Endothelial cell of umbilical vein (primary cell): ENCODE measurements around the gene GFOD1. TPM values are rescaled to one million over a fixed set of nuclear protein-coding genes. Genes with fewer than 3 reads are reported as not detected.

Source experiments
- BruUV-seq: library from RNA; stranded (reverse); fragments of 400-500 nt; replicated peaks from 2 replicates; lab custom pipeline; 2021; lab: Mats Ljungman, UMichigan
- CTCF ChIA-PET: fragments of 300-600, 350-600 bp; sonication (Branson Sonifier 250); formaldehyde crosslinking; loops from one replicate; lab custom pipeline; 2021; ENCODE audit warnings: antibody characterized with exemption, inconsistent platforms; lab: Charles Lee
- POLR2A ChIA-PET: fragments of 300-600, 350-600 bp; sonication (Branson Sonifier 250); formaldehyde crosslinking; loops from one replicate; lab custom pipeline; 2021; ENCODE audit warnings: antibody characterized with exemption, inconsistent platforms; lab: Charles Lee
- DNase-seq: peaks from one replicate; pipeline ENCODE4 v3.0.0-alpha.2; 2011; ENCODE audit warnings: low read depth, low spot score
- FAIRE-seq: peaks from 2 replicates; lab custom pipeline; 2011; peaks lifted over from hg19 to GRCh38; lab: Jason Lieb, UNC
- H2AFZ ChIP-seq: 2 replicates; pipeline ENCODE4 v1.6.0; 2012; ENCODE audit warnings: low read depth, low read length, control low read depth, inconsistent platforms
- H3K27ac ChIP-seq: 2 replicates; pipeline ENCODE4 v1.5.1; 2011; ENCODE audit warnings: low read depth, mild to moderate bottlenecking, control low read depth, low read length, moderate library complexity; ENCODE audit not compliant: insufficient read depth
- H3K27me3 ChIP-seq, 2 experiments: 2 replicates each; pipeline versions ENCODE4 v1.6.0 to v1.6.1; 2011; ENCODE audit warnings: low read length in 2 of 2, mixed read lengths in 1 of 2; ENCODE audit not compliant: control insufficient read depth in 2 of 2, insufficient read depth in 2 of 2
- H3K36me3 ChIP-seq, 2 experiments: 2 replicates in 1 of 2; 3 replicates in 1 of 2; pipeline ENCODE4 v1.5.1; 2011; ENCODE audit warnings: low read length in 2 of 2, mild to moderate bottlenecking in 1 of 2, moderate library complexity in 1 of 2; ENCODE audit not compliant: control insufficient read depth in 2 of 2, insufficient read depth in 2 of 2; ENCODE audit errors: extremely low read depth in 1 of 2
- H3K4me1 ChIP-seq: 3 replicates; pipeline ENCODE4 v1.5.1; 2011; ENCODE audit warnings: mild to moderate bottlenecking, low read length; ENCODE audit not compliant: control insufficient read depth, insufficient read depth; ENCODE audit errors: extremely low read depth
- H3K4me2 ChIP-seq: 2 replicates; pipeline ENCODE4 v1.6.1; 2011; ENCODE audit warnings: low read length, control low read depth, mixed read lengths; ENCODE audit not compliant: insufficient read depth
- H3K4me3 ChIP-seq, 3 experiments: fragments of 200-600 bp in 1 of 3; sonication (generic), shearing (Covaris generic) in 1 of 3; replicated peaks in 1 of 3; 2 replicates each; pipeline ENCODE4 v1.5.1; 2011 to 2016; ENCODE audit warnings: control low read depth in 3 of 3, low read length in 3 of 3, mild to moderate bottlenecking in 2 of 3, inconsistent platforms in 1 of 3, low read depth in 1 of 3, moderate library complexity in 1 of 3; ENCODE audit not compliant: insufficient read depth in 1 of 3
- H3K79me2 ChIP-seq: 2 replicates; pipeline ENCODE4 v1.6.0; 2012; ENCODE audit warnings: low read length, inconsistent platforms; ENCODE audit not compliant: control insufficient read depth, insufficient read depth
- H3K9ac ChIP-seq: replicated peaks from 2 replicates; pipeline ENCODE3; 2011; ENCODE audit warnings: low read length, control low read depth; ENCODE audit not compliant: insufficient read depth; ENCODE audit errors: extremely low read depth
- H3K9me1 ChIP-seq: replicated peaks from 3 replicates; pipeline ENCODE4 v1.6.0; 2011; ENCODE audit warnings: mild to moderate bottlenecking, low read length; ENCODE audit not compliant: control insufficient read depth, insufficient read depth; ENCODE audit errors: extremely low read depth
- H3K9me3 ChIP-seq: replicated peaks from 2 replicates; pipeline ENCODE4 v1.5.1; 2012; ENCODE audit warnings: low read length, inconsistent platforms; ENCODE audit not compliant: control insufficient read depth, insufficient read depth
- H4K20me1 ChIP-seq: replicated peaks from 2 replicates; pipeline ENCODE3; 2011; ENCODE audit warnings: mild to moderate bottlenecking, low read length; ENCODE audit not compliant: control insufficient read depth, insufficient read depth; ENCODE audit errors: extremely low read depth
- FOS ChIP-seq: IDR thresholded peaks from 2 replicates; pipeline ENCODE4 v1.6.1; 2011; ENCODE audit warnings: mild to moderate bottlenecking, low read length, moderate library complexity, borderline replicate concordance; ENCODE audit not compliant: insufficient read depth
- MYC ChIP-seq: IDR thresholded peaks from one replicate; pipeline ENCODE4 v1.6.1; 2011; ENCODE audit warnings: mild to moderate bottlenecking, low read depth, low read length
- POLR2AphosphoS5 ChIP-seq: IDR thresholded peaks from 2 replicates; pipeline ENCODE4 v1.6.1; 2012; ENCODE audit warnings: low read depth, mild to moderate bottlenecking, control low read depth, low read length, moderate library complexity; ENCODE audit not compliant: insufficient read depth
- dilution Hi-C: fragments of 300-500 bp; cut with MboI; formaldehyde crosslinking; loops from one replicate; pipeline ENCODE4 v1.15.0; 2019; ENCODE audit warnings: low sequenced_read_pairs; ENCODE audit not compliant: extremely low pct_ligation_motif_present
- intact Hi-C: fragments of 100-400 bp; cut with micrococcal nuclease; formaldehyde crosslinking; loops from one replicate; pipeline ENCODE4 v1.10.0; 2022
- polyA plus RNA-seq, 4 experiments: library from polyadenylated mRNA; depleted of rRNA in 3 of 4; stranded (reverse) in 3 of 4; unstranded in 1 of 4; fragments of >200 nt; gene quantifications; 2 replicates each; pipeline versions ENCODE4 v1.2.1 to v1.2.3, GENCODE V29; 2011 to 2012; ENCODE audit warnings: missing spikeins in 1 of 4
- total RNA-seq: library from RNA; stranded (reverse); gene quantifications from 2 replicates; pipeline ENCODE4 v1.2.3, GENCODE V29; 2021

The GFOD1 gene
- total and polyA plus RNA-seq, 2 donors (not counting 3 experiments of a cell fraction or from before 2014, with no cell fraction given) = 12.1 to 24.1 TPM

DNA sequence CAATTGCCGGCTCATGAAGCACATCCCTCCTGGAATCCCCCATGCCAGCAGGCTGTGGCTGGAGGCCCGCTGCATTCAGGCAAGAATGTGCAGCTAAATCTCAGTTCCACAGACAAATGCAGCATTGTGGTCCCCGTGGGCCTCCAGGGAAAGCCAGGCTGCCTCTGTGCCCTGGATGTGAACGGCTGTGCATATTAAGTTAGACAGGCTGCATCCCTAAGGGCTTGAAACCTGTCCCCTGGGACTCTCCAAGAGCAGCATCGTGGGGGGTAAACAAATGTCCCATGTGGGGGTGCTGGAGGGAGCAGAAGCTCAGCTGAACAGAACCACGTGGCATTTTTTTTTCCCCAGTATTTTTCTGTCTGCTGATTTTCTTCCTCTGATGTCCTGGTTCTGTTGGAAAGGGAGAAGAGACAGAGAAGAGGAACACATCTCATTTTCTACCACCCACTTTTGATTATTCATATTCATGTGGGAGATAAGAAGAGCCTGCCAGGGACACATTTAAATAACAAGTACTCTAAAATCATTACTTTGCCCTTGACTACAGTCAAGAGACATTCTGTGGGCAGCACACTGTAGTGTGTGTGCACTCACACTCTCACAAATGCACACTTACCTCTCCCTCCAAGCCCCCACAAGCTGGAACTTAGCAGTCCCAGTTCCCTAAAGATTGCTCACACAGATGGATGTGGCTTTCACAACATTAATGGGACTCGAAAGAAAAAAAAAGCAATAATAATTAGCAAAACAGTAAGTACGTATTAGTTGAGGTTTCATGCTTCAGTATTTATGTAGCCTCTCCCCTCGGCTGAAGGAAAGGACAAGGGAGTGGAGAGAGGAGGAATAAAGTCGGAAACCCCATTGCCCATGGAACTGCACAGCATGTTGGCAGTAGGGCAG lies 16.9 kb downstream of the GFOD1 start:
- no peak overlapping the region for H2AFZ ChIP-seq
- DNase-seq (no peak), FAIRE-seq (no peak)
- intact Hi-C loops = no loop called here
- TF ChIP-seq FOS (no peak), MYC (no peak)
- H3K79me2 ChIP-seq = peaks cover 6% of the 10 kb centered on the region
- H3K9me3 ChIP-seq = no peaks in the 10 kb centered on the region
- no peaks in the 10 kb centered on the region for H3K4me1 ChIP-seq
- no peak overlapping the region for H3K4me3 ChIP-seq
- no peak overlapping the region for H3K9ac ChIP-seq
- no peaks in the 10 kb centered on the region for H4K20me1 ChIP-seq
- no peak overlapping the region for H3K4me2 ChIP-seq
- dilution Hi-C loops = no loop called here
- POLR2A ChIA-PET = no interaction called here
- BruUV-seq = no TSS peak
- H3K27ac ChIP-seq = no peak overlapping the region
- no peaks in the 10 kb centered on the region for H3K9me1 ChIP-seq
- no peaks in the 10 kb centered on the region for H3K27me3 ChIP-seq
- CTCF ChIA-PET = no interaction called here
- peaks cover 0 to 5% of the 10 kb centered on the region in 2 experiments for H3K36me3 ChIP-seq

DNA sequence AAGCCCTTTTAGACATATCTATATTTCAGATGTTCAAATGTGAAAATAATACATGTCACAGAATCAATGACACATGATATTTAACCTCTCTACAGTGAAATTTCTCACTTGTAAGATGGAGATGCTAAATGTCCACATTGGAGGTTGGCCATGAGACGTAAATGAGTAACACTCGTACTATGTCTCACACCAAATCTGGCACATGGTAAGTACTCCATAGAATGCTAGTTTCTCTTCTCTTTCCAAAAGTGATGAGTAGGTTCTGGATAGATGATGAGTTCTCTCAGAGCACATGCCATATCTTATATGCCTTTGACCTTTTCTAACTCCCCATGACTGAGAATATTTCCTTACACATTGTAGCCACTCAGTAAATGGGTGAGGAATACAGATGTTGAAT lies 17.7 kb downstream of the GFOD1 start:
- intact Hi-C loops = no loop called here
- CTCF ChIA-PET = no interaction called here
- FAIRE-seq = no peak
- no peak for DNase-seq
- no peaks in the 10 kb centered on the region for H3K9me1 ChIP-seq
- no peak overlapping the region for H3K9ac ChIP-seq
- no peak overlapping the region for H3K27ac ChIP-seq
- no peak overlapping the region for H3K4me3 ChIP-seq
- H3K4me2 ChIP-seq = no peak overlapping the region
- peaks cover 0 to 7% of the 10 kb centered on the region in 2 experiments for H3K36me3 ChIP-seq
- H3K4me1 ChIP-seq = no peaks in the 10 kb centered on the region
- no TSS peak for BruUV-seq
- no peak for TF ChIP-seq POLR2AphosphoS5
- TF ChIP-seq MYC = no peak
- peaks cover 6% of the 10 kb centered on the region for H3K79me2 ChIP-seq
- H4K20me1 ChIP-seq = no peaks in the 10 kb centered on the region
- no peak overlapping the region for H2AFZ ChIP-seq
- H3K27me3 ChIP-seq = no peaks in the 10 kb centered on the region
- POLR2A ChIA-PET = no interaction called here
- H3K9me3 ChIP-seq = no peaks in the 10 kb centered on the region
- dilution Hi-C loops = no loop called here
